Chondrocyte (in vitro differentiated cells): ENCODE data around the gene DHH. TPM values are rescaled to one million over a fixed set of nuclear protein-coding genes. Genes with fewer than 3 reads are reported as not detected.

Source experiments
- DNase-seq: peaks from one replicate; pipeline ENCODE4 v3.0.0; 2021; ENCODE audit warnings: mixed read lengths, low spot score
- H3K27ac Mint-ChIP-seq: one replicate; pipeline ENCODE4 v1.8.0; 2021; ENCODE audit warnings: mild to moderate bottlenecking, moderate library complexity, mixed read lengths; ENCODE audit not compliant: unreplicated experiment
- H3K27me3 Mint-ChIP-seq: 2 replicates; pipeline ENCODE4 v1.8.0; 2021; ENCODE audit warnings: low read depth, mixed read lengths
- H3K36me3 Mint-ChIP-seq: 2 replicates; pipeline ENCODE4 v1.8.0; 2021; ENCODE audit warnings: low read depth, mixed read lengths
- H3K4me1 Mint-ChIP-seq: 2 replicates; pipeline ENCODE4 v1.8.0; 2021; ENCODE audit warnings: low read depth, mild to moderate bottlenecking, mixed read lengths
- H3K4me3 Mint-ChIP-seq: one replicate; pipeline ENCODE4 v1.8.0; 2021; ENCODE audit warnings: mild to moderate bottlenecking, moderate library complexity, mixed read lengths; ENCODE audit not compliant: unreplicated experiment
- H3K9me3 Mint-ChIP-seq: 2 replicates; pipeline ENCODE4 v1.8.0; 2021; ENCODE audit warnings: low read depth, mixed read lengths
- CTCF ChIP-seq: fragments of 200-600 bp; sonication (generic); IDR thresholded peaks from 2 replicates; pipeline ENCODE4 v1.5.0; 2021; ENCODE audit warnings: antibody characterized with exemption, mild to moderate bottlenecking, moderate library complexity
- total RNA-seq: library from RNA; stranded (reverse); gene quantifications from 3 replicates; pipeline ENCODE4 v1.2.1, GENCODE V29; 2021

The DHH gene
- total RNA-seq, 1 donor from 2014 or later, result not detected

GRCh38 chr12:49133590-49133989, 39.0 kb upstream of the DHH start:
- Mint-ChIP-seq H3K4me1 (peaks cover 37% of the 10 kb centered on the region), H3K9me3 (no peaks in the 10 kb centered on the region), H3K27ac (peak overlapping the region; percentile 27), H3K27me3 (no peaks in the 10 kb centered on the region), H3K36me3 (peaks cover 22% of the 10 kb centered on the region), H3K4me3 (no peak overlapping the region)
- no peak for TF ChIP-seq CTCF
- DNase-seq, result no peak

- H3K27me3 Mint-ChIP-seq, result no peaks in the 10 kb centered on the region
- no peaks in the 10 kb centered on the region for H3K9me3 Mint-ChIP-seq
- TF ChIP-seq CTCF, result no peak
- H3K4me3 Mint-ChIP-seq, result peak overlapping the region; percentile 25
- no peak for DNase-seq
- peaks cover 37% of the 10 kb centered on the region for H3K4me1 Mint-ChIP-seq
- H3K27ac Mint-ChIP-seq, result peak overlapping the region; percentile 12
- H3K36me3 Mint-ChIP-seq, result peaks cover 24% of the 10 kb centered on the region
Measured at GRCh38 chr12:49133014-49133413, 38.4 kb upstream of the DHH start.

- TF ChIP-seq CTCF, result no peak
- peak overlapping the region; percentile 78 for H3K4me3 Mint-ChIP-seq
- H3K27me3 Mint-ChIP-seq, result no peaks in the 10 kb centered on the region
- peak overlapping the region; percentile 92 for H3K27ac Mint-ChIP-seq
- H3K9me3 Mint-ChIP-seq, result no peaks in the 10 kb centered on the region
- H3K36me3 Mint-ChIP-seq, result peaks cover 34% of the 10 kb centered on the region
- DNase-seq, result no peak
- peaks cover 41% of the 10 kb centered on the region for H3K4me1 Mint-ChIP-seq
Measured at GRCh38 chr12:49131894-49132461, 37.4 kb upstream of the DHH start.

- Mint-ChIP-seq H3K27me3 (no peaks in the 10 kb centered on the region), H3K27ac (peak within 1 kb of the TSS; percentile 99), H3K36me3 (peaks cover 36% of the 10 kb centered on the region), H3K4me3 (peak within 1 kb of the TSS; percentile 93), H3K9me3 (no peaks in the 10 kb centered on the region), H3K4me1 (peaks cover 43% of the 10 kb centered on the region)
- no peak for TF ChIP-seq CTCF
- DNase-seq, result peak; percentile 96
Measured at GRCh38 chr12:49131051-49131893, 36.7 kb upstream of the DHH start, which contains the start of gene TUBA1B. TUBA1B (minus strand) TSS chr12:49131395; CDS start chr12:49131300, 95 bp downstream.

GRCh38 chr12:49130151-49131050, 35.8 kb upstream of the DHH start:
- Mint-ChIP-seq H3K4me3 (peak overlapping the region; percentile 93), H3K9me3 (no peaks in the 10 kb centered on the region), H3K36me3 (peaks cover 36% of the 10 kb centered on the region), H3K4me1 (peaks cover 43% of the 10 kb centered on the region), H3K27me3 (no peaks in the 10 kb centered on the region), H3K27ac (peak overlapping the region; percentile 99)
- DNase-seq, result peak; percentile 97
- peak; percentile 95 for TF ChIP-seq CTCF
